Activated naive CD4-positive, alpha-beta T cell treated with Interleukin-2 at 50 U/mL for 16 hours (primary cell): ENCODE data around the gene GNGT2.

Experiments
- DNase-seq: peaks from one replicate; pipeline ENCODE4 v3.0.0-alpha.2; 2020

Gene GNGT2

GRCh38 chr17:49165143-49165542 lies 45.2 kb downstream of the GNGT2 start:
- DNase-seq = no peak

DNA sequence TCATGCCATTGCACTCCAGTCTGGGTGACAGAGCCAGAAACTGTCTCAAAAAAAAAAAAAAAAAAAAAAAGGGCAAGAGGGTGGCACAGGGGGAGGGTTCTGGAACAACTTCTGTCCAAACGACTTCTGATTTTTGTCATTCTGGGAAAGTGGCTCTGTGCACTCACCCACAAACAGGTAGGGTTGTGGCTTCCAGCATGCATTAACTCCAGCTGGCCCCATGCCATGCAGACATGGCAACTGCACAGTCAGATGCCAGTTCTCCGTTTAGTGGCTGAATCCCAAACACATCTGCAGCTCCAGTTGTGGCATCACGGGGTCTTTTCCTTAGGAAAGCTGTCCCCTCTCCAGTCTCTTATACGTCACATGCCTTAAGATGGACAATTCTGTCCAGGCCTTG lies 47.5 kb downstream of the GNGT2 start:
- DNase-seq = no peak

DNA sequence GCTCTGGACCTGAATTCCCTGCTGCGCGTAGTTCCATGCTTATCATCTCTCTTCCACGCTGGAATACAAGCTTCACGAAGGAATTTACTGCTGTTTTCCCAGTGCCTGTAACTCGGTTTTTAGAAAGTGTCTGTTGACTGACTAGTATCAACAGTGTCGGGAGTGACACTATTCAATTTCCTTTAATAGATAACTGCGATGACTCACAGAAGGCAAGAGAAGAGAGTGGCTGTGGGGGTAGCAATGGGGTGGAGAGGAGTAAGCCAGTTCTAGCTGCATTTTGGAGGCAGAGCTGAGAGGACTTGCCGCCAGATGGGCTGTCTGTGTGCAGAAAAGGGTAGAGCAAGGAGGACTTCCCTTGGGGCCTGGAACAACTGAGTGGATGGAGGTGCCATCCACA lies 52.6 kb downstream of the GNGT2 start:
- no peak for DNase-seq

DNA sequence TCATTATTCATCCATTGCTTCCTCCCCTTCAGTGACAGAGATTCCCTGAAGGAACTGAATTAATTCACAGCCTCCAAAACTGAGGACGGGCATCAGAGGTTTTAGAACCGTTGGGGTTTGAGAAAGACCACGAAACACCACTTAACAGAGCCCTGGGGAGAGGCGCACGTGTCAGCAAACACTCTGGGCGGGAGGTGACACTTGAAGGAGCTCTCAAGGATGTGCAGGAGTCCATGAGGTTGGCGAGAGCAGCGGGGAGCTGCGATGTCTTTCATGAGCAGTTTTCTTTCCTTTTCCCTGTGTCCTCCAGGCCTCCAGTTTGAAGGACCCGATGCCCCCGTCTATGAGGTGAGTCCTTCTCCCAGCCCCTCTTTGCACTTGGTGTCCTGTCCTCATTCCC lies 54.1 kb downstream of the GNGT2 start:
- DNase-seq = no peak
